Measurements from ENCODE around the gene GNG13.
A peak's percentile ranks its signal among the peaks of the same experiment; 100 is the strongest.

DNA sequence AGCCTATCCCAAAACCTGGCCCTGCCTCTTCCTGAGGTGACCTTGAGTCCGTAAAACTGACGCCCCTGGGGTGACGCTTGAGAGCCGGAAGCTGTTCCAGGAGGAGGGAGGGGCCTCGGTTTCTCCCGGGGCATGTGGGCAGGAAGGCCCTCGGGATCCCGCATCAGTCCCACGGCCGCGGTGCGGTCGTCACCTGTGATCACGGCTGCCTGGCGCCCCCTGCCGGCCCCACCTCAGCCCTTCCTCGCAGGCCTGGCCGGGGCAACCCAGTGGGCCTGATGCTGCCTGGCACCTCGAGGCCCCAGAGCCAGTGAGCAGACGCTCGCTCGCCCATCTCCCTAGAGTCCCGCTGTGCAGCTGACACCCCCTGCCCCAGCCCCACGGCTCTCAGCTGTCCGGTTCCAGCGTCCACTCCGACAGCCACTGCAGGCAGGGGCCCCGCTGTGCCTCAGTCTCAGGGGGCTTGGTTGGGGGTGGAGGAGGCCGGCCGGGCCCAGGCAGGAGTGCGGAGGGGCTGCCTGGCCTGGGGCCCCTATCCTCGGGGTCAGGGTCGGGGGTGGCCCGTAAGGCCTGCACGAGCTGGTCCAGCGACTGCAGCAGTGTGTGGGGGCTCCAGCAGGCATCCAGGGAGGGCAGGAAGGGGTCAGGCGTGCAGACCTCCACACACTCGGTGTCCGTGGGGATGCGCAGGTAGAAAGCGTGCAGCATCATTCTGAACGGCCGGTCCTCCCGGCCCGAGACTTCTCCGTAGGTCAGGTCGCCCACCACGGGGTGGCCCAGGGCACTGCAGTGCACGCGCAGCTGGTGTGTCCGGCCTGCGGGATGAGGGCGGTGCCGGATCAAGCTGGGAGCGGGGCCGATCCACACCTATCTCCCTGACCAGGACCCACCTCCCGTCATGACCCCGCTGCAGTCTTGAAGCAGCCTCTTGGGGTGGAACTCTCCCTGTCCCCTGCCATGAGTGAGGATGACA, 14.7 kb downstream of the GNG13 start:
- TF ChIP-seq POLR2A (IDR thresholded peaks at IDR 0.05; ENCODE audit: low read depth, low read length) (no peak), POLR2AphosphoS5 (IDR thresholded peaks at IDR 0.05; ENCODE audit: insufficient read depth, low read depth, low read length) (no peak), JUN (IDR thresholded peaks at IDR 0.05; ENCODE audit: borderline replicate concordance, insufficient read depth, insufficient read length, low read depth) (no peak), MYC (IDR thresholded peaks at IDR 0.05; ENCODE audit: low read depth, low read length) (no peak), EZH2 (IDR thresholded peaks at IDR 0.05; ENCODE audit: borderline replicate concordance, low read depth, low read length, severe bottlenecking) (no peak)
- TF ChIP-seq, protein P1, sequence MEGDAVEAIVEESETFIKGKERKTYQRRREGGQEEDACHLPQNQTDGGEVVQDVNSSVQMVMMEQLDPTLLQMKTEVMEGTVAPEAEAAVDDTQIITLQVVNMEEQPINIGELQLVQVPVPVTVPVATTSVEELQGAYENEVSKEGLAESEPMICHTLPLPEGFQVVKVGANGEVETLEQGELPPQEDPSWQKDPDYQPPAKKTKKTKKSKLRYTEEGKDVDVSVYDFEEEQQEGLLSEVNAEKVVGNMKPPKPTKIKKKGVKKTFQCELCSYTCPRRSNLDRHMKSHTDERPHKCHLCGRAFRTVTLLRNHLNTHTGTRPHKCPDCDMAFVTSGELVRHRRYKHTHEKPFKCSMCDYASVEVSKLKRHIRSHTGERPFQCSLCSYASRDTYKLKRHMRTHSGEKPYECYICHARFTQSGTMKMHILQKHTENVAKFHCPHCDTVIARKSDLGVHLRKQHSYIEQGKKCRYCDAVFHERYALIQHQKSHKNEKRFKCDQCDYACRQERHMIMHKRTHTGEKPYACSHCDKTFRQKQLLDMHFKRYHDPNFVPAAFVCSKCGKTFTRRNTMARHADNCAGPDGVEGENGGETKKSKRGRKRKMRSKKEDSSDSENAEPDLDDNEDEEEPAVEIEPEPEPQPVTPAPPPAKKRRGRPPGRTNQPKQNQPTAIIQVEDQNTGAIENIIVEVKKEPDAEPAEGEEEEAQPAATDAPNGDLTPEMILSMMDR (IDR thresholded peaks at IDR 0.05; ENCODE audit: extremely low read depth in 1 of 2, insufficient read depth in 1 of 2, low read depth in 1 of 2, low read length in 2 of 2): peak; percentile 74 to 86
- TF ChIP-seq, protein P2, sequence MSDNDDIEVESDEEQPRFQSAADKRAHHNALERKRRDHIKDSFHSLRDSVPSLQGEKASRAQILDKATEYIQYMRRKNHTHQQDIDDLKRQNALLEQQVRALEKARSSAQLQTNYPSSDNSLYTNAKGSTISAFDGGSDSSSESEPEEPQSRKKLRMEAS (IDR thresholded peaks at IDR 0.05; ENCODE audit: insufficient read depth, insufficient read length): no peak
